TTC549 (cell line): ENCODE measurements around the gene GTSE1.

Source experiments
- FAIRE-seq: peaks from 2 replicates; lab custom pipeline; 2012; peaks lifted over from hg19 to GRCh38; lab: Jason Lieb, UNC

The GTSE1 gene

DNA sequence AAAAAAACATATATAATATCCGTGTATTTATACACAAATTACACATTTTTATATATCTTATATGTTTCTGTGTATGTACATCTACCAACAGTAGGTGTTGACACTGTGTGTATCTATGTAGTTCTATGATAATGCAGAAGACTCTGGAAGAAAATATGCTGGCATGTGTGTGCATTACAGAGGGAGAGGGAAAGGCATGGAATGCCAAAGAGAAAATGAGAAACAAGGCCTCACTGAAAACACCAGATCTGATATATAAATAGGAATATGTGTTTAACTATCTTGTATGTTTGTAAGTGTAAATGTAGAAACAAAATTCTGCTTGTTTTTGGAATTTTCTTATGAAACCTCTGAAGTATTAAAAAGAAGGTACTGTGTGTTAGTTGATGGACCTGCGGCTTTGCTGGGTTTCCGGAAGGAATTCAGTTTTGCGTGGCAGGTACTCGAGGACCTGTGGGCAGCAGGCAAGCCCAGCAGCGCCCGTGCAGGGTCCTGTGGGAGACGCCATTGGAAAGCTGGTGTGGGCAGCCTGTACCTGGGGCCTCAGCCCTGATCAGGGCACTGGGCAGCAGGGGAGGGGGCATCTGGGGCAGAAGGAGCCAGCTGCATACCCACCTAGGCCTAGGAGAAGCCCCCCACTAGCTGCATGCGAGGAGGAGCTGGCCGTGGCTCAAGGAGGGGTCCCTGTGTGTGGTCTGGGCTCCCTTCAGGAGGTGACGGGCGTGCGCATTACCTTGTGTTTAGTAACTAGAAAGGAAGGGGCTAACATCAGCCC, 31.2 kb downstream of the GTSE1 start:
- no peak for FAIRE-seq

DNA sequence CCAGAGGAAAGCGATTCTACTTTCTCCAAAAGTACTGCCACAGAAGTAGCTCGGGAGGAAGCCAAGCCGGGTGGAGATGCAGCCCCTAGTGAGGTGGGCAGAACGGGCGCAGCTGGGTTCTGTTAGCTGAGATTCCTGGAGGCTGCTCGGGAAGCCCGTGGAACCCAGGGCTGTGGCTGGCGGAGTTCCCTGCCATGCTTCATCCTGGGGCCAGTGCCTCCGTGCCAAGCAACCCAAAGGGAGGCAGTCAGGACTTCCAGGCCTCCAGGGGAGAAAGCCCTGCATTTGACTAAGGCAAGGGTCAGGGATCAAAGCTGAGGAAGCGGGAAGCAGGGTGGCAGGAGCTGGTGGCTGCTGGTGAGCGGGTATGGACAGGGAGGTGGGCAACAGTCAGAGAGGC, 32.1 kb downstream of the GTSE1 start:
- FAIRE-seq, result no peak

DNA sequence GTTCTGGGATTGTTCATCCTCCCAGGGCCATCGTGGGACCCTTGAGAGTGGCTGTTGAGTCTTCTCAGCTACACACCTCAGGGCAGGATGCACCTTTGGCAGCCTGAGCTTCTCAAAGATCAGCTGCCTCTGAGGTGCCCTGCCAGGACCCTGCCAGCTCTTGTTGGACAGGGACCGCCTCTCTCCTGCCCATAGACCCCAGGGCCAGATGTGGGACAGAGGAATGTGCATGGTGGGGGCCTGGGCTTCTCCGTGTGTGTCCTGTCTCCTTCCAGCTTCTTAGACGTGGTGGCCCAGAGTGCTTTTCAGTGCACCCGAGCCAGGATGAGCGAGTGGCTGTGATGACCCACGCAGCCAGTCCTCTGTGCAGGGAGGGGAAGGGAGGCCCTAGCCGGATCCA, 32.9 kb downstream of the GTSE1 start:
- no peak for FAIRE-seq

DNA sequence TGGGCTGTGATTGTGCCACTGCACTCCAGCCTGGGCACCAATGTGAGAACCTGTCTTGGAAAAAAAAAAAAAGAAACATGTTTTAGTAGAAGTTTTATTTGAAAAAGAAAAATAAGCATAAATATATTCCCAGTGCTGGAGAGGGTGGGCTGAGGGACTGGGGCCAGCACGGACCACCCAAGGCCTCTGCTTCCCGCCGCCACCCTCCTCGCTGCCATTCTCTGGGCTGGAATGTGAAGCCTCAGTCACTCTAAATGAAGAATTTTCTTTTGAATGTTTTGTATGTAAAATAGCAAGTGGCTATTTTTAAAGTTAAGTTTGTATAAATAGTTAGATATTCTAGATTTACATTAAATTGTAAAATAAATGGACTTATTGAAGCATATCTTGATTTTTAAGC, 33.8 kb downstream of the GTSE1 start:
- FAIRE-seq, result no peak

DNA sequence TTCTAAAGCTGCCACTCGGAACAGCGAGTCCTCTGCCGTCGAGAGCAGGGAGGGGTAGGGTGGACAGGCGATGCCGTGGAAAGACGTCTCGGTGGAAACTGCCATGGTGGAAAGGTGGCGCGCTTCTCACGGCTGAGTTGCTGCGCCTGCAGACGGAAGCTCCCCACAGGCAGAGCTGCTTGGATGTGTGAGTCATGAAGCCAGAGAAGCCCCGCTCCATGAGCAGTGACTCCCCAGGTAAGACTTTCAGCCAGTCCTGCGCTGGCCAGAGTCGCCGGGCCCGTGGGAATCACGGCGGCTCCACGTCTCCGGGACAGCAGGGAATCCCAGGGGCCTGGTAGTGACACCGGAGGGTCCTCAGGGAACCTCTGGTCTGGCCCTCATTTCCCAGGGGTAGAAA, 34.8 kb downstream of the GTSE1 start:
- FAIRE-seq, result no peak

DNA sequence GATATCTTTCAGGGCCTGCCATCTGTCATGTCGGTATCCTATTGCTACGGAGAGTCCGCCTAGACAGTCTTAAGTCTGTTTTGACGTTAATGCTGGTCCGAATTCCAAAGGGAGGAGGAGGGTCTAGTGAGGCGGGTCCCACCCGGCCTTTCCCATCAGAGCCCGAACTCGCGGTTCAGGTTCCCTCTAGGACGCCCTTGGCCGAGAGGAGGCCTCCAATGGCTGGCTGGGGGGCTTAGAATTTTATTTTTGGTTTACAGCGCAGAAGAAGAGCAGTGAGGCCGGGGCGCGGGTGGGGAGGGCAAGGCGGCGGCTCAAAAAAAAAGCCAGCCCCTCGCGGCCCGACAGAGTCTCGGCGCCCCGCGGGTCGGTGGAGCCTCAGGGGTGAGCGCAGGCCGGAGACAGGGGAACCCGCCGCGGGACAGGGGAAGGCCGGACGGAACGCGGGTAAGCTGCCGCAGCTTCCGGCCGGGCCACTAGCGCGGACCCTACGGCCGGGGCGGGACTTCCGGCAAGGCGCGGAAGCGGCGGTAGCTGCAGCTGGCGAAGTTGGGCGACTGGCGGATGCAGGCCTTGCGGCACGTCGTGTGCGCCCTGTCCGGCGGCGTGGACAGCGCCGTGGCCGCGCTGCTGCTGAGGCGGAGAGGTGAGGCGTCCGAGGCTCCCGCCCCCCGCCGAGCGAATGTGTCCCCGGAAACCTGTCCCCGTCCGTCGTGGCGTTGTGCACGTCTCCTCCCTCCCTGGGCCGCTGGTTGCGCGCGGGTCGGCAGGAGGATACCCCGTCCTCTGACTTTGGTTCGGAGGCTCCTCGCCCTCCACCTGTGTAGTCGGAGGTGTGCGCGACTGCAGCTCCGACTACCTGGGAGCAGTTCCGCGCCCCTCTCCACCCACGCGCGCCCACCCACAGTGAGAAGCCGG, 38.8 kb downstream of the GTSE1 start, which contains the start of gene TRMU:
Gene TRMU (plus strand): TSS at position 514 of the 918 bp plus-strand sequence. CDS start 51 bp downstream, at position 565.
- no peak for FAIRE-seq

DNA sequence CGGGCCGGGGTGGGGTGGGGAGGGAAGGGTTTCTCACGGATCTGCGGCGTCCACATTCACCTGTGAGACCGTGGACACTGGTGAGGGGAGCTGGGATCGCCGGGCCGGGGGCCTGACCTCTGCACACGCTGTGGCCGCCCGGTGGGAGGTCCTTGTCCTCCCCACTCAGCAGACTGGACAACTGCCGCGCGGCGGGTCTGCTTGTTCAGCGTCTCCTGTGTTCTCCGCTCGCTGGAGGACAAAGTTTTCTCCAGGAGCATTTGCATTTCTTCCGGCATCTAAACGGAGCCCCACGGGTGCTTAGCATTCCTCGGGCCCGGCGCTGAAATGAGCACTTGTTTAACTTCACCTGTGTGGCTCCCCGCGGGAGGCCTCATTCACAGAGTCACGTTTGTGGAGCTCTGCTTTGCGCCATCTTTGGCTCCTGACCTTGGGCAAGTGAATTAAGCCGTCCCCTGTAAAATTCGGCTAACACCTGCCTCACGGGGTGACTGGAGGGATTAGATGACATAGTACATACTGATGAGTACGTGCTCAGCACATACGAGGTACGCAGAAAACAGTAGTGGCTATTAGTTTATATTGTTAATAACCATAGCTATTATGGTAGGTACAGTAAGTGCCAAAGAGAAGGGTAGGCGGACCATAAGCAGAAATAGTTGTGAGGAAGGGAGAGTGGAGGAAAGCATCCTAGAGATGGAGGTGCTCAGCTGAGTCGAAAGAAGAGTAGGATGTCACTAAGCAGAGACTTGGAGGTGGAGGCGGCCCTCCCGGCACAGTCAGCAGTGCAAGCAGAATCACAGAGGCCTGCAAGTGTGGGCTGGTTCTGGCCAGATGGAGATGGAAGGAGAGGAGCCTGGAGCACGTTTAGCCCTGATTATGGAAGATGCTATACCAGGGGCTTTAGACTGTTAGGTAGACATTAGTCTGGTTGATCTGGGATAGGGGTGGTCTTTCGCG, 39.7 kb downstream of the GTSE1 start:
- no peak for FAIRE-seq

DNA sequence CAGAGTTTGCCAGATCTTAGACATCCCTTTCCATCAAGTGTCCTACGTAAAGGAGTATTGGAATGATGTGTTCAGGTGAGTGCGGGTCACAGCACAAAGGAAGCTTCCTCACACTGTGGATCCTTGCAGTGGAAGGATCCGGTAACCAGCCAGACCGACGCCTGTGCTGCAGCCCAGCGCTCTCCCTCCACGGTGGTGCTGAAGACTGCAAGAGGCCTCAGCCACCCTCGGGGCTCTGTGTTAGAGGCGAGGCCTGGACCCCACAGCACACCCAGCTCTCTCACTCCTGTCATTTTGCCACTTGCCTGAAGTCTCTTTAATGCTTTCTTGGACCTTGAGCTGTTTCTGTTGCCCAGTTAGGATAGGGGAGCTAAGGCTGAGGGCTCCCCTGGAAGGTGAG, 41.2 kb downstream of the GTSE1 start:
- FAIRE-seq, result no peak

DNA sequence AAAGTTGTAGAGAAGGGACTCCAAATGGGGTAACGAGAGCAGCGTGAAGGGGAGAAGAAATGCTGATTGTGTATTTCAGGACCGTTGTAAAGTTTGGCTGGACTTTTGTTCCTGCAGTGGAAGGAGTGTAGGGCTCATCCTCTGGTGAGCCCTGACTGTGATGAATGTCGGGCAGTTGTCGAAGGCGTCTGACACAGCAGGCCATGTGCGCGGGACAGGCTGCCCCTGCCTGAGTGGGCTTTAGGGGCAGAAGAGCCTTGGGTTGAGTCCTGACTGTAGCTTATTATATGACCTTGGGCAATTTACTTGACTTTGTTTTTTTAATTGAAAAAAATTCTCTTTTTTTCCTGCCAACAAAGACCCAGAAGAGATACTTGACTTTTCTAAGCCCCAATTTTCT, 42.0 kb downstream of the GTSE1 start:
- FAIRE-seq, result no peak

DNA sequence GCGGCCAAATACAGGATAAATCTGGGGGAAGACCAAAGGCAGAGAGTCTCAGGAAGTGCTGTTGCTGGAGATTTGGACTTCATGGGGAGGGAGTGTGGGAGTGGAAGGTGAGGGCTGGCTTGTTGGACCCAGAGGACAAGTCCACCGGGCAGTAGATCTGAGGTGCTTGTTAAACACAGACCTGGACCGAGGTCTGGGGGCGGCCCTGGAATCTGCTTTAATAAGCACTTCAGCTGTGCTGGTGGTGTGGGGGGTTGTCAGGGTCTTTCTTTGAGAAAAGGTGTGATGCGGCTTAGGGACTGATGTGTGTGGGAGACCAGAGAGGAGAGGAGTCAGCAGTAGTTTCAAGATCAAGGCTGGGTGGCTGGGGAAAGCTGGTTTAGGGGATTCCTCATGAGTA, 43.3 kb downstream of the GTSE1 start:
- FAIRE-seq, result no peak

DNA sequence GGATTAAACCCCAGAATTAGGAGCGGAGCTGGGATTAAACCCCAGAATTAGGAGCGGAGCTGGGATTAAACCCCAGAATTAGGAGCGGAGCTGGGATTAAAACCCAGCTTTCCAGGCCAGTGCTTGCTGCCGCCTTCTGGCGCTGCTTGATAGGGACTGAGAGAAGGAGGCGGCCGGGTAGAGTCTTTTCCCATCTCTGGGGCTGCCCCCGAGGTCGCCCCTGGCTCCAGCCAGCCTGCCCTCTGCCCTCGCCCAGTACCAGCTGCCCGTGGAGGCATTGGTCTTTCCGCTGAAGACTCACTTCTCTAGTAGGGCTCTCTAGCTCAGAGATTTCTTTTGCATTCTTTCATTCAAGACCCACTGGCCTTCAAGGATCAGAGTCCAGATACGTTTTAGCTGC, 44.0 kb downstream of the GTSE1 start:
- FAIRE-seq, result no peak

DNA sequence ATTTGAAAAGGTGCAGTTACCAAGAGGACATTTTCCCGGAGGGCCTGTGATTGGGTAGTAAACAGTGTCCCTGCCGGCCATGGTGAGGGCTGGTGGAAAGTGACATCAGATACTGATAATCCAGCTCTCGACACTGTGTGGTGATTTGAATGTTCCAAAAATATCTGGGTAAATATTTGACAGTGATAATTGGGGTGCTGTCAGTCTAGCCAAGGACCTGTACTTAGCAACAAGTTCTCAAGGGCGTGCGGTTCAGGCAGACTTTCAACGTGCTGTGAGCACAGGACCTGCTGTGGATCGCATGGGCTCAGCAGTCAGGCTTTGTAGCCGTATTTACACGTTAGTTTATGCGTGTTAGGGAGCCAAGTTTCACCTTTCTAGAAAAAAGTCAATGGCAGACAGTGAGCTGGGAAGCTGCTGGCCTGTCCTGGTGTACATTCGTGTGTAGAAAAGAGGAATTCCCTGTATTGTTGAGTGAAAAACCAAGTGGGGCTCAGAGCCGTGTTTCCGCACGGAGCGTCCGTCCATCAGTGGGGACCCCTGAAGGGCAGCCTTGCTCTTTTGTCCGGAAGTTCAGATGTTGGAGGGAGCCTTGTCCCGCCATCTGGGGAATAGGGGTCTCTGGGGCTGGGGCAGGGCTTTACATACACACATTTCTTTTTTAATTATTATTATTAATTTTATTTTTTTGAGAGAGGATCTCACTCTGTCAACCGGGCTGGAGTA, 50.2 kb downstream of the GTSE1 start:
- no peak for FAIRE-seq

DNA sequence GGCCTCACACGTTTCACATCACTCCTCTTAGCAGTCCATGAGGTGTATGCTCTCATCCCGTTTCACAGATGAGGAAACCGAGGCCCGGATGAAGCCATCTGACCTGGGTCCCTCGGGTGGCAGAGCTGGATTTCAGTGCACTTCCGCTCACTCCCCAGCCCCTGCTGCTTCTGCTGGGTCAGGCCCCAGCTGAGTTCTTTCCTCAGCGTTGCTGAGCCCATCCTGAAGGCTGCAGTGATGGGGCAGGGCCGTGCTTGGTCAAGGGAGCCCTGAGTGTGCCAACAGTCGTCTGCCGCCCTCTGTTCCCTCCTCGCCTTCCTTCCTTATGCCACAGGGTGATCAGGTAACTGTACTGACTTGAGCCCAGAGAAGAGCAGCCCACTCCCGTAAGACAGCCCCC, 51.0 kb downstream of the GTSE1 start:
- FAIRE-seq, result no peak

DNA sequence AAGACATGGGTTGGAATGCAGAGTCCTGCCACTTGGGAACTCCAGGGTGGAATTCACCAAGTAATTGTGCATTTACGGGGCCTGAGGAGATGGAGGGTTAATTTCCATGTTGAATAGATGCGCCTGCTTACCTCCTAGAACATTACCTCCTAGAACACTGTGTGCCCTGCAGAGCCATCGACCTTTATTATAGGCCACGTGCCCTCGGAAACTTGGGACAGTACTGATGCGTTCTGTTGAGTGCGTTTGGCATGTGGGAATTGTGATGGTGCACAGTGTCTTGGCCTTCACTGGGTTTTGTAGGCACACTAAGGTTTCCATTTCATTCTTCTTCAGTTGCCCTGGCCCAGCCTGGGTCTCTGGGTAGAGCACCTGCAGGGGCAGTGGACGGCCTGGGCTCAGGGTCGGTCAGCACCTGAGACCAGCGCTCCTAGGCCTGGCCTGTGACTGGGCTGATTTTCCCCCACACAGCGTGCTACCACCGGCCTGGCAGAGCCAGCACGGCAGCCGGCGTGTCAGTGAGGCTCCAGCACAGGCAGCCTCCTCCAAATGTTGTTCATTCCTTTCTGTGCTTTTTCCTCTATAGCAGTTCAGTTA, 51.5 kb downstream of the GTSE1 start:
- no peak for FAIRE-seq

DNA sequence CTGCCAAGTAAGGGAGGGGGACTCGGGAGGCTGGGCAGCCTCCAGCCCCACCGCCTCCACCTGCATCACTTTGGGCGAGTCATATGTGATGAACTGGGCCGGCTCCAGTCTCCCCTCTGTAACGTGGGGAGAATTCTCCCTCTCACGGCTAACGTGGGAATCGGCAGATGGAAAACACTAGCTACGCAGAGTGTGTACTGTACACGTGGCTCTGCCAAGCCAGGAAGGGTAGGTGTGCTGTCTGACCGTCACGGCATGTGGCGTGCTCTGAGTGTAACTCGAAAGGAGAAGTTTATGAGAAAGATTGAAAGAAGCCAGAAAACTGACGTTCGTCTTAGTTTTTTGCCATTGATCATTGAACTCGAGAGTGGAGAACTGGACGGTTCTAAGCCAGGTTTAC, 52.6 kb downstream of the GTSE1 start:
- no peak for FAIRE-seq

DNA sequence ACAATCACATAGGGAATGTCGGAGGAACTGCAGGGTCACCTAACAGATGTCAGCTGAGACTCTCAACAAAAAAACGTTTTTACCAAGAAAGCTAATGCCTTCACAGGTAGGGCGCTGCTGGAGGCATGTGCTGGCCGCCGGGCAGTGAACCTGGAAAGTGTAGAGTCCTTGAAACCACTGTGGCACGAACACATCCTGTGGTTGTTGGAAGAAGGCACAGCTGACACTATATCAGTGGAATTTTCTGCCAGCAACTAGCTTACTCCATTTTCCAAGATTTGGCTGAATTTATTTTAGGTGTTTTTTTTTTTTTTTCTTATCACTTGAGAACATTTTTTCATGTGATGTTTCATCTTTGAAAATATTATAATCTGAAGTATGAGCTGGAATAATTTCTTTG, 53.0 kb downstream of the GTSE1 start:
- FAIRE-seq, result no peak

DNA sequence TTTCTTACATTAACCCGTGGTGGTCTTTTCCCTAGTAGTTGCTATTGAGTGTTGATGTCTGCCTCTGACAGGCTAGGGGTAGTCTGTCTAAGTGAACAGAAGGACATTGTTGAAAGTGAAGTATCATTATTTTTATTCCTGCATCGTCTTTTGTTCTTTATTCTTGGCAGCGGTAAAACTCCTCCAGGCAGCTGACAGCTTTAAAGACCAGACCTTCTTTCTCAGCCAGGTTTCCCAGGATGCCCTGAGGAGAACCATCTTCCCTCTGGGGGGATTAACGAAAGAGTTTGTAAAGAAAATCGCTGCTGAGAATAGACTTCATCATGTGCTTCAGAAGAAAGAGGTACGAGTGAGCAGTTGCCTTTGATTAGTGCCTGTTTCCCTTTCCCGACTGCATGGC, 53.5 kb downstream of the GTSE1 start:
- no peak for FAIRE-seq

DNA sequence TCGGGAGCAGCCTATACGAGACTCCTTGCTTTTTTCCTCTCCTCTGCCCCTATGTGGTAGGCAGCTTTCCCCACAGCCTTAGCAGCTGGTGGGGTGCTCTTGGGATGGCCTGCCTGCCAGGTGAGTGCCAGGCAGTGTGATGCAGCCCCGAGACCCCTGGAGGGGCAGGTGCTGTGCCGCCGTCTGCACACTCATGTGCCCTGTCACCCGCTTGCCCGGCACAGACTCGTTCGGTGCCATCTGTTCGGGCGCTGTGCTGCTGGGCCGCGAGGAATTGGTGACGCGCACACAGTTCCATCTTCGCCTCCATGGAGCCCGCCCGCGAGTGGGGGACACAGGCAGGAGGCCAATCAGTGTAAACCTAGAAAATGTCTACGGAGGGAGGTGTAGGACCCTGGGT, 54.0 kb downstream of the GTSE1 start:
- FAIRE-seq, result no peak

DNA sequence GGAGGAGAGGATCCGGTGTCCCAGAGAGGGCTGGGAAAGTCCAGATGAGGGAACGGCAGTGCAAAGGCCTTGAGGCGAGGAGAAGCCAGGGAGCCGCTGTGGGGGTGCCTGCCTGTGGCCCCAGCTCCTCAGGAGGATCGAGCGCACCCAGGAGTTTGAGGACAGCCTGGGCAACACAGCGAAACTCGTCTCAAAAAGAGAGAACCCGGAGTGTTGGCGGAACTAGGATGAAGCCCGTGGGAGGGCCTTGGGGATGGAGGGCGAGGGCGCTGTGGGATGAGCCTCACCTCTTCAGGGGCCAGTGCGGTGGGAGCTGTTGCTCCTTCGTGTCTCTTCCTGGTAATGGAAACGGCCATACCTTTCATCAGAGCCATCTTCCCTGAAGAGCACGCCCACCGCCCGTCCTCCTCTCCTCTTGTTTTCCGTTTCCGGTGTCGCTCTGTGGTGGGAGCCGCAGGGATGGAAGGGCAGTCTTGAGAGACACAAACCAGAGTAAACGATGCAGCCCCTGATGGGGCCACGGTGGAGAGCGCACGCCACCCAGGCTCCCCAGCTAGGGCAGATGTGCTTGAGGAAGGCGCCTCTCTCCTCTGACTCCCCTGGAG, 54.6 kb downstream of the GTSE1 start:
- no peak for FAIRE-seq

DNA sequence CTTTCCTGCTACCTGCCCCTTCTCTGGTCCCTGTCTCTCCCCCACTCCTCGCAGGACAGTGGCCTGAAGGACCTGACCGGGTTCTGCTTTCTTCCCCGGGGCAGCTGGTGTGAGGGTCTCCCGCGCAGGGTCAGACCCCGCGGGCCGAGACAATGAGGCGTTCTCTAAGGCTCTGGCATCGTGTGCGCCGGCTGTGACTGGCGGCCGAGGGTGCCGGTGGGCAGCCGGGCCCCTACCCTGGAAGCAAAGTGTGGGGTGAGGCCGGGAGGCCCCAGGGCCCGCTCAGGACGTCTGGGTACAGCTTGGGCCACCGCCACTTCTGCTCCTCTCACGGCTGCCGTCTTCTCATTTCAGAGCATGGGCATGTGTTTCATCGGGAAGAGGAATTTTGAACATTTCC, 55.1 kb downstream of the GTSE1 start:
- FAIRE-seq, result no peak

DNA sequence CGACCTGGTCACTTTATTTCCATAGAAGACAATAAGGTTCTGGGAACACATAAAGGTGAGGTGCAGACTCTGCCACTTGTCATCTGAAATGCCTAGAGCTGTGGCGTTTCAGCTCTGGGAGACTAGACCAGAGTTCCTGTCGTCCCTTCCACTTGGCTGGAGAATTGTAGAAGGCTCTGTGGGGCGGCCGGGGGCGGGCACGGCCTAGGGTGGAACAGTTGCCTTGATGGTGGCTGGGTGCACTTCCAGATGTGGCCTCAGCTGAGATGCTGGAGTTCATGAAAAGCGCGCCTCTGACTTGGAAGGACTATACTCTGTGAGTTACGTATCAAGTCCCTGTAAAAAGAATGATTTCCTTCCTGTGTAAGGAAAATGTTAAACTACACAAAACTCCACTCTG, 55.6 kb downstream of the GTSE1 start:
- no peak for FAIRE-seq
